ENCODE data around the gene TMEM150B. TPM values are rescaled to one million over a fixed set of nuclear protein-coding genes. Genes with fewer than 3 reads are reported as not detected.

Gene TMEM150B
- polyA plus RNA-seq, 2 of the 4 experiments (the other 2 are of a cell fraction) = 0.26 to 0.39 TPM

DNA sequence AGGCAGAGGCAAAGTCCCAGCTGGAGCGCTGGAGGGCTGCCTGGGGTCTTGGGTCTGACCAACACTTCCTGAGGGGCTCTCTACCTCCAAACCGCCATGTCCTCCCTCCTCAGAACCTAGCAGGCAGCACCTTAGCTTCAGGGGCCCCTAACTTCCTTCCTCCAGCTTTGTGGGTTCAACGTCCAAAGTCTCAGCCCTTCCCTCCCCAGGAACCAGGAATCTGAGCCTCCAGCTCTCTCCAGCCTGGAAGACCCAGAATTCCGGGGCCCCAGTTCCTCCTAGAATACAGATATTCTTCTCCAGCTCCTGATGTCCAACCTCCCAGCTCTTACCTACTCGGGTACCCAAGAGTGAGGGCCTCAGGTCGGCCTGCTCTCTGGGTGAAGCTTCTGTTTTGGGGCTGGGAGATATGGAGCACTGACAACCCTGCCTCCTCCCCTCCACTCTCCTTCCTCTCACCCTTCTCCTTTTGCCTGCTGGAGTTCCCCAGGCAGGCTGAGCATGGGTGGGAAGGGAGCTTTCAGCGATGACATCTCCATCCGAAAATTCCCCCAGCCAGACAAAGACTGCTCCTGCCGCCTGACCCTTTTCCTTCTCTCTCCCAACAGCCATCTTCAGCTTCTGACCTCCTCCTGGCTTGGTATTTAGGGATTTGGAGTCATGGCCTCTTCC lies 3.5 kb downstream of the TMEM150B start:
- Histone ChIP-seq H3K4me1 (peaks cover 19% of the 10 kb centered on the region), H3K4me3 (no peak overlapping the region), H3K27ac (peak overlapping the region in 1 of 2 experiments; percentile 60; a peak in 3 of 6 replicates), H3K9me3 (no peaks in the 10 kb centered on the region), H3K4me2 (no peak overlapping the region)
- POLR2A ChIA-PET = interaction anchor here (1.3 to 1.9 kb wide), 2 partner anchors 17 to 62 kb away, joined by 5 to 11 read pairs; partner anchors contain the start of genes KMT5C and TMEM238
- TF ChIP-seq POLR2A (IDR thresholded peaks at IDR 0.05; ENCODE audit: low read length) (no peak), ZNF302 (CRISPR knock-in tag; IDR thresholded peaks at IDR 0.05) (no peak), JUNB (IDR thresholded peaks at IDR 0.05) (no peak), SREBF2 (IDR thresholded peaks at IDR 0.05) (no peak), MYC (IDR thresholded peaks at IDR 0.05; ENCODE audit: borderline replicate concordance, low read length) (no peak), RCOR1 (IDR thresholded peaks at IDR 0.05; ENCODE audit: low read depth, low read length) (no peak), EP300 (IDR thresholded peaks at IDR 0.05) (no peak), CHD2 (IDR thresholded peaks at IDR 0.05; ENCODE audit: low read length, partially characterized antibody) (no peak), EHMT2 (IDR thresholded peaks at IDR 0.05; ENCODE audit: low read depth) (no peak), NFE2L2 (conservative IDR thresholded peaks at IDR 0.05; ENCODE audit: low read length) (no peak), ZC3H11A (IDR thresholded peaks at IDR 0.05) (no peak), ATOH8 (CRISPR knock-in tag; IDR thresholded peaks at IDR 0.05; ENCODE audit: low read depth) (no peak), HOXB5 (CRISPR knock-in tag; IDR thresholded peaks at IDR 0.05) (no peak), JUN (IDR thresholded peaks at IDR 0.05) (no peak), CBX8 (IDR thresholded peaks at IDR 0.05) (no peak), SMC3 (IDR thresholded peaks at IDR 0.05) (no peak), CTCF (IDR thresholded peaks at IDR 0.05) (no peak)
- WGBS (ENCODE audit: missing lambda C conversion rate) = 82% methylated on average over 9 of the region's 9 CpGs
- DNase-seq (ENCODE audit: low read depth in 1 of 2, low spot score in 1 of 2) (no peak), ATAC-seq (peak; percentile 14 to 16; a peak in 4 of 6 replicates), FAIRE-seq (no peak)
- CTCF ChIA-PET = interaction anchor here (1.0 to 21.1 kb wide), 14 partner anchors 8 to 309 kb away, joined by 3 to 306 read pairs (median 4); partner anchors contain the start of genes KMT5C and TMEM238

DNA sequence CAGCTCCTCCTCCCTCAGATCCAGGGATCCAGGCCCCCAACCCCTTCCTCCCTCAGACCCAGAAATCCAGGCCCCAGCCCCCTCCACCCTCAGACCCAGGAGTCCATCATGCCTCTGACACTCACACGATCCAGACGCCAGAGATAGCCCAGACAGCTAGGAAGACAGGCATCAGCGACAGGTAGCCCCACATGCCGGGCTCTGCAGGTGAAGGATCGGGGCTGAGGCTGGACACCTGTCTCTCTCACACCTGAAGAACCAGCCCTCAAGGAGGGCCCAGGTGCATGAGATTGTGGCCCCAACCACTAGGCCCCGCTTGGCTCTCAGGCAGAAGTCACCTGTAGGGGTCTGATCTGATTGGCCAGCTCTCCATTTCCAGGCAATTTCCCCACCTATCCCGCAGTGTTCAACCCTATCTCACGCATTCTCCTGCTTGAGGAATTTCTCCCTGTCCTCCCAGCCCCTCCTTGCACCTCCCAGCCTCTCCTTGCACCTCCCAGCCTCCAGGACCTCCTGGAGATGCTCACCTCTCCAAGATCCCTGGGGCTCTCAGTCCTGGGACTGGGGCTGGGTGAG lies 4.2 kb downstream of the TMEM150B start:
- 95% methylated on average over 8 of the region's 8 CpGs for WGBS (ENCODE audit: missing lambda C conversion rate)
- peak overlapping the region in 1 of 2 experiments; percentile 60; a peak in 2 of 6 replicates for H3K27ac ChIP-seq
- ATAC-seq (peak in 1 of 2 experiments; percentile 16; a peak in 1 of 6 replicates), DNase-seq (ENCODE audit: low read depth in 1 of 2, low spot score in 1 of 2) (no peak), FAIRE-seq (no peak)
- ChIA-PET POLR2A (no interaction called here), CTCF (interaction anchor here (1.0 to 21.1 kb wide), 9 partner anchors 8 to 310 kb away, joined by 3 to 306 read pairs (median 4); partner anchors contain the start of genes KMT5C and TMEM238)
- H3K4me2 ChIP-seq = no peak overlapping the region
- H3K4me1 ChIP-seq = peaks cover 19% of the 10 kb centered on the region
- H3K9me3 ChIP-seq = no peaks in the 10 kb centered on the region
- TF ChIP-seq ZC3H11A (IDR thresholded peaks at IDR 0.05) = no peak
- TF ChIP-seq POLR2AphosphoS2 (conservative IDR thresholded peaks at IDR 0.05; ENCODE audit: low read length) = no peak
- no peak for TF ChIP-seq CTCF (IDR thresholded peaks at IDR 0.05)
- TF ChIP-seq ATOH8 (CRISPR knock-in tag; IDR thresholded peaks at IDR 0.05; ENCODE audit: low read depth) = no peak
- H3K4me3 ChIP-seq = no peak overlapping the region

Data from A549 (cell line).